T follicular helper cell (primary cell): ENCODE measurements around the gene FIBCD1.

Source experiments
- DNase-seq: peaks from one replicate; pipeline ENCODE4 v3.0.0-alpha.2; 2020; ENCODE audit warnings: low read depth

The FIBCD1 gene

GRCh38 chr9:130858739-130859705 lies 80.0 kb downstream of the FIBCD1 start:
- DNase-seq: no peak

GRCh38 chr9:130857864-130858738 lies 80.9 kb downstream of the FIBCD1 start:
- DNase-seq: no peak

GRCh38 chr9:130856474-130856873 lies 82.6 kb downstream of the FIBCD1 start:
- no peak for DNase-seq

- no peak for DNase-seq
Measured at GRCh38 chr9:130854835-130855234, 84.2 kb downstream of the FIBCD1 start.

GRCh38 chr9:130854092-130854491 lies 85.0 kb downstream of the FIBCD1 start:
- no peak for DNase-seq

- DNase-seq: no peak
Measured at GRCh38 chr9:130852801-130853200, 86.2 kb downstream of the FIBCD1 start.
